CD4-positive, alpha-beta memory T cell (primary cell): Measurements from ENCODE around the gene ALDOC. TPM values are rescaled to one million over a fixed set of nuclear protein-coding genes. Genes with fewer than 3 reads are reported as not detected.

Source experiments
- CTCF ChIA-PET: fragments of 350-600 bp; sonication (Branson Sonifier 250); formaldehyde crosslinking; loops from one replicate; lab custom pipeline; 2021; ENCODE audit warnings: inconsistent platforms; ENCODE audit not compliant: partially characterized antibody; lab: Charles Lee
- POLR2A ChIA-PET: fragments of 350-600 bp; sonication (Branson Sonifier 250); formaldehyde crosslinking; loops from one replicate; lab custom pipeline; 2021; ENCODE audit not compliant: partially characterized antibody; lab: Charles Lee
- DNase-seq, 5 donors: peaks; one replicate each; pipeline versions ENCODE4 v3.0.0 to v3.0.0-alpha.2; 2020 to 2022; ENCODE audit warnings: mixed read lengths in 1 of 5
- H3K27ac ChIP-seq: one replicate; pipeline ENCODE4 v1.7.0; 2013; ENCODE audit warnings: low read depth, low read length
- H3K27me3 ChIP-seq: 2 replicates; pipeline ENCODE4 v1.7.0; 2013; ENCODE audit warnings: mild to moderate bottlenecking, low read length, moderate library complexity; ENCODE audit not compliant: insufficient read depth
- H3K36me3 ChIP-seq: 2 replicates; pipeline ENCODE4 v1.7.0; 2013; ENCODE audit warnings: mild to moderate bottlenecking, low read length, moderate library complexity; ENCODE audit not compliant: insufficient read depth
- H3K4me1 ChIP-seq: 2 replicates; pipeline ENCODE4 v1.7.0; 2013; ENCODE audit warnings: mild to moderate bottlenecking, low read length, moderate library complexity; ENCODE audit not compliant: insufficient read depth
- H3K4me3 ChIP-seq, 2 donors: one replicate each; pipeline ENCODE4 v1.7.0; 2013; ENCODE audit warnings: low read length in 2 of 2, mild to moderate bottlenecking in 1 of 2
- H3K9me3 ChIP-seq, 2 donors: one replicate each; pipeline ENCODE4 v1.7.0; 2013; ENCODE audit warnings: low read length in 2 of 2, control low read depth in 1 of 2; ENCODE audit not compliant: control insufficient read depth in 1 of 2
- H3K27ac Mint-ChIP-seq, 7 donors: one replicate each; pipeline ENCODE4 v1.8.0; 2020 to 2021; ENCODE audit warnings: mixed read lengths in 7 of 7, mild to moderate bottlenecking in 6 of 7, inconsistent platforms in 3 of 7, moderate library complexity in 3 of 7
- H3K27me3 Mint-ChIP-seq, 2 donors: one replicate each; pipeline ENCODE4 v1.8.0; 2020 to 2021; ENCODE audit warnings: mixed read lengths in 2 of 2
- H3K36me3 Mint-ChIP-seq, 2 donors: one replicate each; pipeline ENCODE4 v1.8.0; 2020 to 2021; ENCODE audit warnings: mixed read lengths in 2 of 2, inconsistent platforms in 1 of 2, mild to moderate bottlenecking in 1 of 2
- H3K4me1 Mint-ChIP-seq, 4 donors: one replicate each; pipeline ENCODE4 v1.8.0; 2020 to 2021; ENCODE audit warnings: mixed read lengths in 4 of 4, mild to moderate bottlenecking in 1 of 4
- H3K4me3 Mint-ChIP-seq, 8 donors: one replicate each; pipeline ENCODE4 v1.8.0; 2020 to 2021; ENCODE audit warnings: mixed read lengths in 8 of 8, mild to moderate bottlenecking in 7 of 8, moderate library complexity in 6 of 8, inconsistent platforms in 3 of 8
- H3K9me3 Mint-ChIP-seq, 8 donors: one replicate each; pipeline ENCODE4 v1.8.0; 2020 to 2021; ENCODE audit warnings: mixed read lengths in 8 of 8, mild to moderate bottlenecking in 5 of 8, inconsistent platforms in 3 of 8, moderate library complexity in 1 of 8
- intact Hi-C: fragments of 100-400 bp; cut with micrococcal nuclease; formaldehyde crosslinking; loops from one replicate; pipeline ENCODE4 v1.15.1; 2023
- polyA plus RNA-seq, 2 donors: library from polyadenylated mRNA; unstranded; fragments of 300-500 nt; fragmentation: Illumina TruSeq; gene quantifications; one replicate each; pipeline ENCODE4 v1.2.3, GENCODE V29; 2021
- total RNA-seq, 2 experiments: library from RNA; stranded (reverse); gene quantifications; one replicate each; pipeline ENCODE4 v1.2.3, GENCODE V29; 2021

Gene ALDOC
- total and polyA plus RNA-seq, 4 experiments from 2014 or later: 30.1 to 62.2 (median 41.9) TPM

GRCh38 chr17:28549236-28550132 lies 27.2 kb downstream of the ALDOC start:
- Mint-ChIP-seq H3K9me3 (no peaks in the 10 kb centered on the region), H3K27ac (peak overlapping the region; percentile 94 to 98 (median 96)), H3K4me3 (peak overlapping the region; percentile 0 to 98 (median 56)), H3K27me3 (no peaks in the 10 kb centered on the region), H3K36me3 (peaks cover 13 to 30% of the 10 kb centered on the region in 2 donors), H3K4me1 (peaks cover 42 to 62% (median 50%) of the 10 kb centered on the region in 4 donors)
- Histone ChIP-seq H3K4me3 (no peak overlapping the region), H3K4me1 (peaks cover 48% of the 10 kb centered on the region), H3K36me3 (peaks cover 21% of the 10 kb centered on the region), H3K27me3 (no peaks in the 10 kb centered on the region), H3K9me3 (no peaks in the 10 kb centered on the region), H3K27ac (peak overlapping the region; percentile 84)
- CTCF ChIA-PET: interaction anchor here (1.0 to 4.7 kb wide), 10 partner anchors 10 to 62 kb away, joined by 3 to 36 read pairs (median 4); partner anchors contain the start of genes PIGS and RSKR
- POLR2A ChIA-PET: interaction anchor here (4.5 to 5.9 kb wide), 3 partner anchors 21 to 49 kb away, joined by 20 to 48 read pairs (median 43); partner anchors contain the start of genes ALDOC, PIGS and SPAG5
- peak; percentile 70 to 91 (median 79) for DNase-seq
- intact Hi-C loops: no loop called here

GRCh38 chr17:28548417-28549130 lies 28.1 kb downstream of the ALDOC start:
- no peak for DNase-seq
- CTCF ChIA-PET: interaction anchor here (1.0 to 4.7 kb wide), 8 partner anchors 9 to 63 kb away, joined by 3 to 36 read pairs (median 8); partner anchors contain the start of genes PIGS and RSKR

DNA sequence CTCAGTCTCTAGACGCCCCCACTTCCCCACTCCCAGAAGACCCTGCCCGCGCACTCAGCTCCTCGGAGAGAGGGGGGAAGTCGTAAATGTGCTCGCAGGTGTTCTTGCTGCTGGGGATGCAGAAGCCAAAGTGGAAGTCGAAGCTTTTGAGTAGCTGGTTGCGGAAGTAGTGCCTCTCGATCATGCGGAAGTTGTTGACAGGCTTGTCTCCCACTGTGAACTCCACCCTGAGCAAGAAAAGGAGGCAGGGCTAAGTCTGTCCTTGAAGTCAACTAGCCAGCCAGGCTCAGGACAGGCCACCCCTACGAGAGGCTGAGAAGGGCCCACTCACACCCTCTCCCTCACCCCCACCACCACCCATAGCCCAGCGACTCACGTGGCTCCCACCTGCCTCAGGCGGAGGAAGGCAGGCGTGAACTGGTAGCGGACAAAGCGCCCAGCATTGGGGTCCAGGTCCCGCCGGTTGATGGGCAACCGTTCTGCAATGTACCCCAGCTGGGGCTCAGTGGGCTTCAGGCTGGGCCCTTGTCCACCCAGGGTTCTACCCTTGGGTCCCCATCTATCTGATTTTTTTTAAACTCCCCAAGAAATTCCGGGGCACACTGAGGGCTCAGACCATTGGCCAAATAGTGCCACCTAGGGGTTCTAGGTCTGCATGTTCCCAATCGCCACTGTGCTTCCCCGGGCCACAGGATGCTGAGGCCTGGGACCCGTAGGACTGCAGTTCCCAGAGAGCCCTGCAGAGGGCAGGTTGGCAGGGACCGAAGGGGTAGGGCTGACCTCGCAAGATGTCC lies 28.9 kb downstream of the ALDOC start:
- H3K9me3 Mint-ChIP-seq: no peaks in the 10 kb centered on the region
- no peaks in the 10 kb centered on the region for H3K9me3 ChIP-seq
- ChIA-PET POLR2A (interaction anchor here (1.6 to 5.9 kb wide), 4 partner anchors 23 to 114 kb away, joined by 3 to 48 read pairs (median 32); partner anchors contain the start of genes ALDOC, PIGS, SDF2 and SPAG5), CTCF (interaction anchor here (1.0 to 4.7 kb wide), 8 partner anchors 8 to 128 kb away, joined by 3 to 36 read pairs (median 8); partner anchors contain the start of genes PIGS and RSKR)
- intact Hi-C loops: loop anchor here (1.0 kb wide), 3 partner anchors 51 to 65 kb away; partner anchors contain the start of gene SPAG5
- H3K4me3 ChIP-seq: no peak overlapping the region
- peaks cover 4 to 16% of the 10 kb centered on the region in 2 donors for H3K36me3 Mint-ChIP-seq
- H3K27me3 Mint-ChIP-seq: no peaks in the 10 kb centered on the region
- H3K27ac Mint-ChIP-seq: peak overlapping the region; percentile 94 to 98 (median 96)
- H3K4me3 Mint-ChIP-seq: peak overlapping the region in 6 of 8 donors; percentile 5 to 85 (median 28)
- peak; percentile 36 to 55 (median 40) for DNase-seq
- H3K27ac ChIP-seq: peak overlapping the region; percentile 84
- H3K4me1 Mint-ChIP-seq: peaks cover 42 to 55% (median 46%) of the 10 kb centered on the region in 4 donors
- peaks cover 45% of the 10 kb centered on the region for H3K4me1 ChIP-seq
- no peaks in the 10 kb centered on the region for H3K27me3 ChIP-seq
- peaks cover 10% of the 10 kb centered on the region for H3K36me3 ChIP-seq

More at GRCh38 chr17:28548417-28549130, 28.1 kb downstream of the ALDOC start:
- H3K36me3 ChIP-seq: peaks cover 12% of the 10 kb centered on the region
- H3K27me3 Mint-ChIP-seq: no peaks in the 10 kb centered on the region
- H3K27me3 ChIP-seq: no peaks in the 10 kb centered on the region
- H3K36me3 Mint-ChIP-seq: peaks cover 7 to 21% of the 10 kb centered on the region in 2 donors
- intact Hi-C loops: loop anchor here (1.0 kb wide), 3 partner anchors 51 to 65 kb away; partner anchors contain the start of gene SPAG5
- peak overlapping the region; percentile 94 to 98 (median 96) for H3K27ac Mint-ChIP-seq
- H3K4me3 Mint-ChIP-seq: peak overlapping the region in 4 of 8 donors; percentile 13 to 85 (median 59)
- POLR2A ChIA-PET: interaction anchor here (1.6 to 5.9 kb wide), 4 partner anchors 22 to 113 kb away, joined by 3 to 48 read pairs (median 32); partner anchors contain the start of genes ALDOC, PIGS, SDF2 and SPAG5
- peaks cover 48% of the 10 kb centered on the region for H3K4me1 ChIP-seq
- no peaks in the 10 kb centered on the region for H3K9me3 Mint-ChIP-seq
- no peaks in the 10 kb centered on the region for H3K9me3 ChIP-seq
- H3K4me1 Mint-ChIP-seq: peaks cover 42 to 62% (median 50%) of the 10 kb centered on the region in 4 donors
- no peak overlapping the region for H3K4me3 ChIP-seq
- H3K27ac ChIP-seq: peak overlapping the region; percentile 84

DNA sequence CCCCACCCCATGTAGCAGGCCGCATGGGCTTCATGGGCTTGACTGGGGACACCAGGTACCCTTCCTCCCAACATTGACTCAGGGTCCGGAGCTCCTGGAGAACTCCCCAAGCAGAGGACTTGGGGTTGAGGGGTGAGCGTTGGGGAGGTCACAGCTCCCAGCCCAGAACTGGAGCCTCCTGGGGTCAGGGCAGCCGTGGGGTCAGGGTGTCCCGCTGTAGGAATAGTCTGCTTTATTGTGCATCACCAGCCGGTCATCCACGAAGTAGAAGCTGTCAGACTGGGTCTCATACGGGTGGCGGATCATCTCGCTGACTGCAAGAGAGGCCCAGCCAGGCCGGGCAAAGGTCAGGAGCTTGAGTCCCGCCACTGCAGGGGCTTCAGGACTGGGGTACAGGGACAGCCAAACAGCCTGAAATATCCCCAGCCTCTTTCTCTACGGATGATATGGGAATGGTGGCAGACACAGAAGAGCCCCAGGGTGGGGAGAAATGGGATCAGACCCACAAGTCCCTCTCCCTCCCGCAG lies 29.5 kb downstream of the ALDOC start:
- H3K27me3 Mint-ChIP-seq: no peaks in the 10 kb centered on the region
- peak overlapping the region in 4 of 7 donors; percentile 10 to 94 (median 90) for H3K27ac Mint-ChIP-seq
- H3K9me3 Mint-ChIP-seq: no peaks in the 10 kb centered on the region
- Histone ChIP-seq H3K36me3 (peaks cover 10% of the 10 kb centered on the region), H3K27ac (peak overlapping the region; percentile 84), H3K4me1 (peaks cover 42% of the 10 kb centered on the region), H3K27me3 (no peaks in the 10 kb centered on the region), H3K4me3 (no peak overlapping the region), H3K9me3 (no peaks in the 10 kb centered on the region)
- H3K36me3 Mint-ChIP-seq: peaks cover 4 to 13% of the 10 kb centered on the region in 2 donors
- H3K4me3 Mint-ChIP-seq: no peak overlapping the region
- DNase-seq: no peak
- CTCF ChIA-PET: interaction anchor here (1.0 to 4.7 kb wide), 6 partner anchors 10 to 128 kb away, joined by 3 to 36 read pairs (median 8); partner anchors contain the start of genes PIGS and RSKR
- POLR2A ChIA-PET: interaction anchor here (1.6 to 5.9 kb wide), 4 partner anchors 23 to 115 kb away, joined by 3 to 48 read pairs (median 32); partner anchors contain the start of genes ALDOC, PIGS, SDF2 and SPAG5
- H3K4me1 Mint-ChIP-seq: peaks cover 40 to 52% (median 43%) of the 10 kb centered on the region in 4 donors
- intact Hi-C loops: no loop called here

GRCh38 chr17:28545787-28546415 lies 30.8 kb downstream of the ALDOC start:
- intact Hi-C loops: no loop called here
- Histone ChIP-seq H3K27ac (no peak overlapping the region), H3K27me3 (no peaks in the 10 kb centered on the region), H3K36me3 (peaks cover 10% of the 10 kb centered on the region), H3K4me1 (peaks cover 32% of the 10 kb centered on the region), H3K4me3 (no peak overlapping the region), H3K9me3 (no peaks in the 10 kb centered on the region)
- Mint-ChIP-seq H3K27ac (peak overlapping the region in 4 of 7 donors; percentile 39 to 74 (median 46)), H3K4me1 (peaks cover 30 to 41% (median 33%) of the 10 kb centered on the region in 4 donors), H3K4me3 (no peak overlapping the region), H3K9me3 (no peaks in the 10 kb centered on the region), H3K36me3 (peaks cover 4 to 6% of the 10 kb centered on the region in 2 donors), H3K27me3 (no peaks in the 10 kb centered on the region)
- no peak for DNase-seq
- ChIA-PET CTCF (interaction anchor here (0.6 to 0.7 kb wide), 2 partner anchors 23 to 67 kb away, joined by 3 read pairs; no protein-coding TSS in a partner anchor), POLR2A (interaction anchor here (5.9 kb wide), 1 partner anchor 25 kb away, joined by 48 read pairs; the partner anchor contains the start of gene PIGS)
